GM12865 (cell line): ENCODE measurements around the gene IRF4.

Experiments used
- DNase-seq: peaks from one replicate; pipeline ENCODE4 v3.0.0; 2010; ENCODE audit warnings: low read depth
- H3K4me3 ChIP-seq: 2 replicates; pipeline ENCODE4 v1.5.1; 2011; ENCODE audit warnings: mild to moderate bottlenecking, low read depth, low read length, control low read depth
- CTCF ChIP-seq: IDR thresholded peaks from 2 replicates; pipeline ENCODE4 v1.5.1; 2011; ENCODE audit warnings: low read length, control low read depth, low read depth, inconsistent platforms; ENCODE audit not compliant: insufficient read depth; ENCODE audit errors: missing control alignments

Gene IRF4

GRCh38 chr6:382883-383810 lies 8.4 kb upstream of the IRF4 start:
- TF ChIP-seq CTCF, result no peak
- H3K4me3 ChIP-seq, result no peak overlapping the region
- DNase-seq, result no peak

- no peak overlapping the region for H3K4me3 ChIP-seq
- TF ChIP-seq CTCF, result no peak
- no peak for DNase-seq
These were observed 7.7 kb upstream of the IRF4 start for GRCh38 chr6:383856-384255.

GRCh38 chr6:384898-385297 lies 6.7 kb upstream of the IRF4 start:
- DNase-seq, result no peak

GRCh38 chr6:385614-386013 lies 5.9 kb upstream of the IRF4 start:
- DNase-seq, result no peak
- no peak overlapping the region for H3K4me3 ChIP-seq
- no peak for TF ChIP-seq CTCF

More at GRCh38 chr6:384898-385297, 6.7 kb upstream of the IRF4 start:
- H3K4me3 ChIP-seq, result no peak overlapping the region
- TF ChIP-seq CTCF, result no peak

GRCh38 chr6:386688-387266 lies 4.8 kb upstream of the IRF4 start:
- no peak for DNase-seq
- TF ChIP-seq CTCF, result no peak
- H3K4me3 ChIP-seq, result no peak overlapping the region

GRCh38 chr6:387293-387741 lies 4.2 kb upstream of the IRF4 start:
- DNase-seq, result no peak
- no peak overlapping the region for H3K4me3 ChIP-seq
- TF ChIP-seq CTCF, result no peak
